Activated T-cell treated with anti-CD3 and anti-CD28 coated beads, Interleukin-2, amount 50 U/mL, for 72 hours (primary cell): ENCODE measurements around the gene BICDL1. TPM values are rescaled to one million over a fixed set of nuclear protein-coding genes. Genes with fewer than 3 reads are reported as not detected.

ENCODE experiments used
- ATAC-seq, 2 donors: fragments of 150-1000 bp; cut with Tn5 transposase; replicated peaks in 1 of 2; 2 replicates each; pipeline ENCODE4 v1.10.0; 2021; ENCODE audit warnings: moderate library complexity in 2 of 2, mild to moderate bottlenecking in 1 of 2
- DNase-seq, 2 donors: peaks; one replicate each; pipeline ENCODE4 v3.0.0; 2021 to 2022; ENCODE audit warnings: mixed read lengths in 1 of 2
- H3K27ac Mint-ChIP-seq: one replicate; pipeline ENCODE4 v1.8.0; 2022; ENCODE audit warnings: mild to moderate bottlenecking, moderate library complexity, mixed read lengths
- H3K27me3 Mint-ChIP-seq: one replicate; pipeline ENCODE4 v1.8.0; 2022; ENCODE audit warnings: low read depth, mixed read lengths
- H3K36me3 Mint-ChIP-seq, 2 donors: one replicate each; pipeline ENCODE4 v1.8.0; 2022; ENCODE audit warnings: mixed read lengths in 2 of 2, mild to moderate bottlenecking in 1 of 2; ENCODE audit not compliant: insufficient read depth in 2 of 2
- H3K4me1 Mint-ChIP-seq: one replicate; pipeline ENCODE4 v1.8.0; 2022; ENCODE audit warnings: low read depth, mixed read lengths
- H3K4me3 Mint-ChIP-seq, 2 donors: one replicate each; pipeline ENCODE4 v1.8.0; 2022; ENCODE audit warnings: mild to moderate bottlenecking in 2 of 2, mixed read lengths in 2 of 2, moderate library complexity in 2 of 2
- H3K9me3 Mint-ChIP-seq, 2 donors: one replicate each; pipeline ENCODE4 v1.8.0; 2022; ENCODE audit warnings: mixed read lengths in 2 of 2
- total RNA-seq, 2 donors: library from RNA; stranded (reverse); gene quantifications; one replicate each; pipeline ENCODE4 v1.2.3, GENCODE V29; 2022

Gene BICDL1
- total RNA-seq, 2 donors from 2014 or later: 154 to 180 TPM

GRCh38 chr12:120064054-120064940 lies 75.3 kb downstream of the BICDL1 start:
- Mint-ChIP-seq H3K36me3 (peaks cover 2 to 24% of the 10 kb centered on the region in 2 donors), H3K27me3 (no peaks in the 10 kb centered on the region), H3K4me3 (no peak overlapping the region), H3K4me1 (peaks cover 19% of the 10 kb centered on the region), H3K27ac (peak overlapping the region; percentile 40), H3K9me3 (no peaks in the 10 kb centered on the region)
- DNase-seq (no peak), ATAC-seq (no peak)

GRCh38 chr12:120065472-120065871 lies 76.4 kb downstream of the BICDL1 start:
- DNase-seq (no peak), ATAC-seq (no peak)
- Mint-ChIP-seq H3K36me3 (peaks cover 2 to 27% of the 10 kb centered on the region in 2 donors), H3K4me3 (no peak overlapping the region), H3K27me3 (no peaks in the 10 kb centered on the region), H3K27ac (no peak overlapping the region), H3K4me1 (peaks cover 11% of the 10 kb centered on the region), H3K9me3 (no peaks in the 10 kb centered on the region)

- Mint-ChIP-seq H3K27ac (no peak overlapping the region), H3K4me3 (no peak overlapping the region), H3K4me1 (peaks cover 9% of the 10 kb centered on the region), H3K9me3 (no peaks in the 10 kb centered on the region), H3K36me3 (peaks cover 2 to 32% of the 10 kb centered on the region in 2 donors), H3K27me3 (no peaks in the 10 kb centered on the region)
- DNase-seq (no peak), ATAC-seq (no peak)
Observed at GRCh38 chr12:120066341-120066740, 77.3 kb downstream of the BICDL1 start.

- DNase-seq (no peak), ATAC-seq (no peak)
- Mint-ChIP-seq H3K27me3 (no peaks in the 10 kb centered on the region), H3K27ac (peak overlapping the region; percentile 76), H3K36me3 (peaks cover 6 to 35% of the 10 kb centered on the region in 2 donors), H3K4me3 (no peak overlapping the region), H3K9me3 (no peaks in the 10 kb centered on the region), H3K4me1 (peaks cover 9% of the 10 kb centered on the region)
Observed at GRCh38 chr12:120067084-120067869, 78.2 kb downstream of the BICDL1 start.

- H3K4me3 Mint-ChIP-seq: no peak overlapping the region
- DNase-seq (no peak), ATAC-seq (no peak)
- H3K27ac Mint-ChIP-seq: peak overlapping the region; percentile 17
- H3K9me3 Mint-ChIP-seq: no peaks in the 10 kb centered on the region
- H3K4me1 Mint-ChIP-seq: peaks cover 9% of the 10 kb centered on the region
- peaks cover 8 to 37% of the 10 kb centered on the region in 2 donors for H3K36me3 Mint-ChIP-seq
- H3K27me3 Mint-ChIP-seq: no peaks in the 10 kb centered on the region
Observed at GRCh38 chr12:120067901-120068300, 78.9 kb downstream of the BICDL1 start.

GRCh38 chr12:120069278-120069677 lies 80.2 kb downstream of the BICDL1 start:
- no peak for DNase-seq
- H3K9me3 Mint-ChIP-seq: no peaks in the 10 kb centered on the region
- H3K27ac Mint-ChIP-seq: peak overlapping the region; percentile 82
- H3K36me3 Mint-ChIP-seq: peaks cover 16 to 47% of the 10 kb centered on the region in 2 donors
- no peaks in the 10 kb centered on the region for H3K27me3 Mint-ChIP-seq
- H3K4me1 Mint-ChIP-seq: peaks cover 14% of the 10 kb centered on the region
- ATAC-seq: no peak
- no peak overlapping the region for H3K4me3 Mint-ChIP-seq

- no peak overlapping the region for H3K4me3 Mint-ChIP-seq
- ATAC-seq (no peak), DNase-seq (no peak)
- peaks cover 15% of the 10 kb centered on the region for H3K4me1 Mint-ChIP-seq
- H3K36me3 Mint-ChIP-seq: peaks cover 14 to 44% of the 10 kb centered on the region in 2 donors
- no peaks in the 10 kb centered on the region for H3K9me3 Mint-ChIP-seq
- no peak overlapping the region for H3K27ac Mint-ChIP-seq
- no peaks in the 10 kb centered on the region for H3K27me3 Mint-ChIP-seq
Observed at GRCh38 chr12:120071493-120072020, 82.5 kb downstream of the BICDL1 start.

GRCh38 chr12:120072472-120073249 lies 83.6 kb downstream of the BICDL1 start:
- Mint-ChIP-seq H3K4me1 (peaks cover 11% of the 10 kb centered on the region), H3K4me3 (no peak overlapping the region), H3K27ac (peak overlapping the region; percentile 60), H3K27me3 (no peaks in the 10 kb centered on the region), H3K36me3 (peaks cover 14 to 42% of the 10 kb centered on the region in 2 donors), H3K9me3 (no peaks in the 10 kb centered on the region)
- ATAC-seq: no peak
- no peak for DNase-seq

GRCh38 chr12:120075034-120075616 lies 86.1 kb downstream of the BICDL1 start:
- peaks cover 16 to 45% of the 10 kb centered on the region in 2 donors for H3K36me3 Mint-ChIP-seq
- H3K9me3 Mint-ChIP-seq: no peaks in the 10 kb centered on the region
- peaks cover 13% of the 10 kb centered on the region for H3K4me1 Mint-ChIP-seq
- no peak for ATAC-seq
- no peak overlapping the region for H3K4me3 Mint-ChIP-seq
- H3K27me3 Mint-ChIP-seq: no peaks in the 10 kb centered on the region
- H3K27ac Mint-ChIP-seq: no peak overlapping the region
- DNase-seq: no peak

GRCh38 chr12:120076651-120077050 lies 87.6 kb downstream of the BICDL1 start:
- no peaks in the 10 kb centered on the region for H3K9me3 Mint-ChIP-seq
- H3K27ac Mint-ChIP-seq: no peak overlapping the region
- no peak for DNase-seq
- H3K4me1 Mint-ChIP-seq: peaks cover 15% of the 10 kb centered on the region
- H3K4me3 Mint-ChIP-seq: no peak overlapping the region
- no peaks in the 10 kb centered on the region for H3K27me3 Mint-ChIP-seq
- H3K36me3 Mint-ChIP-seq: peaks cover 14 to 34% of the 10 kb centered on the region in 2 donors
- no peak for ATAC-seq

- no peak overlapping the region for H3K4me3 Mint-ChIP-seq
- H3K4me1 Mint-ChIP-seq: peaks cover 17% of the 10 kb centered on the region
- no peaks in the 10 kb centered on the region for H3K27me3 Mint-ChIP-seq
- ATAC-seq (no peak), DNase-seq (no peak)
- H3K36me3 Mint-ChIP-seq: peaks cover 13 to 35% of the 10 kb centered on the region in 2 donors
- H3K9me3 Mint-ChIP-seq: no peaks in the 10 kb centered on the region
- H3K27ac Mint-ChIP-seq: no peak overlapping the region
Observed at GRCh38 chr12:120077260-120077659, 88.2 kb downstream of the BICDL1 start.

- H3K9me3 Mint-ChIP-seq: no peaks in the 10 kb centered on the region
- no peak overlapping the region for H3K27ac Mint-ChIP-seq
- peak in 1 of 2 donors; percentile 38 for ATAC-seq
- H3K27me3 Mint-ChIP-seq: no peaks in the 10 kb centered on the region
- H3K4me3 Mint-ChIP-seq: no peak overlapping the region
- DNase-seq: no peak
- peaks cover 7 to 31% of the 10 kb centered on the region in 2 donors for H3K36me3 Mint-ChIP-seq
- H3K4me1 Mint-ChIP-seq: peaks cover 17% of the 10 kb centered on the region
Observed at GRCh38 chr12:120078868-120079267, 89.8 kb downstream of the BICDL1 start.
